Cardiac fibroblast (primary cell): ENCODE results near the gene PDE11A.
"Not testable (repeated sequence)": the region's sequence is repeated elsewhere in the genome, so short reads cannot be mapped to it uniquely, and the experiment has no call there.

Experiments used
- DNase-seq, 2 donors: peaks; one replicate each; pipeline versions ENCODE4 v3.0.0 to v3.0.0-alpha.2; 2010; ENCODE audit warnings: low read depth in 2 of 2
- H3K4me3 ChIP-seq, 2 donors: replicated peaks in 1 of 2; 1 replicate in 1 of 2; 2 replicates in 1 of 2; pipeline ENCODE4 v1.5.1; 2011; ENCODE audit warnings: low read depth in 2 of 2, low read length in 2 of 2, mild to moderate bottlenecking in 2 of 2, moderate library complexity in 1 of 2
- TF ChIP-seq, protein P1 (sequence below): IDR thresholded peaks from one replicate; pipeline ENCODE4 v1.5.1; 2011; ENCODE audit warnings: low read depth, mild to moderate bottlenecking, low read length, inconsistent platforms

Gene PDE11A

DNA sequence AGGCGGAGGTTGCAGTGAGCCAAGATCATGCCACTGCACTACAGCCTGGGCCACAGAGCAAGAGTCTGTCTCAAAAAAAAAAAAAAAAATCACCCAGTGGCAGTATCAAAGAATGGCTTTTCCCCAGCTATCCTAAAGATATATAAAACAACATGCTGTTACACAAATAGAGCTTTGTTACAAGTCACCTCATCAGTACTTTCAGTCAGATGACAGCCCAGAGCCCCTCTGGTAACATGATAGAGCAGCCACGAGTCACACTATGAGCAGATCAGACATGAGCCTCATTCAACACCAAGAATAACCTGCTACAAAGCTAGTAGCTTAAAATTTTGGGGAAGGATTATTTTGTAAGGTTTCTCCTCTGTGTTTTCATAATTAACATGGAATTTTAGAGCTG, 25.2 kb downstream of the PDE11A start:
- H3K4me3 ChIP-seq = no peak overlapping the region
- DNase-seq = no peak
- TF ChIP-seq, protein P1, sequence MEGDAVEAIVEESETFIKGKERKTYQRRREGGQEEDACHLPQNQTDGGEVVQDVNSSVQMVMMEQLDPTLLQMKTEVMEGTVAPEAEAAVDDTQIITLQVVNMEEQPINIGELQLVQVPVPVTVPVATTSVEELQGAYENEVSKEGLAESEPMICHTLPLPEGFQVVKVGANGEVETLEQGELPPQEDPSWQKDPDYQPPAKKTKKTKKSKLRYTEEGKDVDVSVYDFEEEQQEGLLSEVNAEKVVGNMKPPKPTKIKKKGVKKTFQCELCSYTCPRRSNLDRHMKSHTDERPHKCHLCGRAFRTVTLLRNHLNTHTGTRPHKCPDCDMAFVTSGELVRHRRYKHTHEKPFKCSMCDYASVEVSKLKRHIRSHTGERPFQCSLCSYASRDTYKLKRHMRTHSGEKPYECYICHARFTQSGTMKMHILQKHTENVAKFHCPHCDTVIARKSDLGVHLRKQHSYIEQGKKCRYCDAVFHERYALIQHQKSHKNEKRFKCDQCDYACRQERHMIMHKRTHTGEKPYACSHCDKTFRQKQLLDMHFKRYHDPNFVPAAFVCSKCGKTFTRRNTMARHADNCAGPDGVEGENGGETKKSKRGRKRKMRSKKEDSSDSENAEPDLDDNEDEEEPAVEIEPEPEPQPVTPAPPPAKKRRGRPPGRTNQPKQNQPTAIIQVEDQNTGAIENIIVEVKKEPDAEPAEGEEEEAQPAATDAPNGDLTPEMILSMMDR = no peak

DNA sequence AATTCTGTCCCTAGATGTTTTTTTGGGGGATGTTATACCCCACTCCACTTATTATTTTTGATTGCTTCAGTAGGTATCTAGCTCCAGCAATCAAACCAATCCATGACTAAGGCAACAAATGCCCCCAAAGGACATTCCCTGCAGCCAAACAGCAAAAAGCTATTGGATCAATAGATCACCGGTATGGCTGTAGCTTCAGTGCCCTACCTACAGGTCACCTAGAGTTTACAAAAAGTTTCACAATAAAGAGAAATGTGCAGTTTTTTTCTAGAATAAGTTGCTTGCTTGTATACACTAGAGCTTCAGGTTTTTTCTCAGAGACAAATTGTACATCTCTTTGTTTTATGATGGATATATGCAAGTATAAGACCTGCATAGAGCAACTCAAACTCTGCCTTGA, 27.7 kb downstream of the PDE11A start:
- no peak for DNase-seq
- TF ChIP-seq, protein P1 = no peak

DNA sequence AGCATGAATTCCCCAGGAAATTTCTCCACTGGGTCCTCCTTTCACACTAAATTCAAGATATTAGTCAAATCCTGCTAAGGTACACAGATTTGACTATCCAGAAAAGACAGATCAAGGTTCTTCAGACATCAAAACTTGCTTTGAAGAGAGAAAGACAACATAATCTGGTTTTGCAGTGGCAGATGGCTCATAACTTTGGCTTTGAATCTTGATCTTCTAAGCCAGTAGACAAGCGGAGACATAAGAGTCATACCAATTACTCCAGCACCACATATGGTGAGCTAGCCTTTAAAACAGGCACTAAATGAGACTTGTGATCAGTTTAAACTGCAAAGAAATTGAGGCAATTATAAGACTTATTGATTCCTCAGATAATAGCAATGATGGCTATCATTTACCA, 29.3 kb downstream of the PDE11A start:
- no peak overlapping the region for H3K4me3 ChIP-seq
- TF ChIP-seq, protein P1 = no peak
- no peak for DNase-seq

More for the DNA sequence above, 27.7 kb downstream of the PDE11A start:
- H3K4me3 ChIP-seq = no peak overlapping the region

DNA sequence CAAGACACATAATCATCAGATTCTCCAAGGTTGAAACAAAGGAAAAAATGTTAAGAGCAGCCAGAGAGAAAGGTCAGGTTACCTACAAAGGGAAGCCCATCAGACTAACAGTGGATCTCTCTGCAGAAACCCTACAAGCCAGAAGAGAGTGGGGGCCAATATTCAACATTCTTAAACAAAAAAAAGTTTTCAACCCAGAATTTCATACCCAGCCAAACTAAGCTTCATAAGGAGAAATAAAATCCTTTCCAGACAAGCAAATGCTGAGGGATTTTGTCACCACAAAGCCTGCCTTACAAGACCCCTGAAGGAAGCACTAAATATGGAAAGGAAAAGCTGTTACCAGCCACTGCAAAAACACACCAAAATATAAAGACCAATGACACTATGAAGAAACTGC, 39.0 kb downstream of the PDE11A start:
- H3K4me3 ChIP-seq, DNase-seq: not testable (repeated sequence)

DNA sequence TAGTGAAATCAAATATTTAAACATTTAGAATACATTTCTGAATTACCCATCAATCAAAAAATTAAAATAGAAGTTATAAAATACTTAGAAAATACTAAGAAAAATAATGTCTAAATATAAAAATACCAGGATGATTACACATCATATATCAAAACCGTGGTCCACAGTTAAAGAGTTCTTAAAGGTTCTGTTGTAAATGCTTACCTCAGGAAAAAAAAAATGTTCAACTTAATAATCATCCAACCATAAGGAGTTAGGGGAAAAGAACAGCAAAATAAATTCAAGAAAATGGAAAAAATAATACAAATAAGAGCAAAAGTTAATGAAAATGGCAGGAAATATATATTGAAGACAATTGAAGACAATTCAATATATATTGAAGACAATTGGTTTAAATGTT, 43.2 kb downstream of the PDE11A start:
- DNase-seq = no peak
- TF ChIP-seq, protein P1 = no peak
- H3K4me3 ChIP-seq = no peak overlapping the region

DNA sequence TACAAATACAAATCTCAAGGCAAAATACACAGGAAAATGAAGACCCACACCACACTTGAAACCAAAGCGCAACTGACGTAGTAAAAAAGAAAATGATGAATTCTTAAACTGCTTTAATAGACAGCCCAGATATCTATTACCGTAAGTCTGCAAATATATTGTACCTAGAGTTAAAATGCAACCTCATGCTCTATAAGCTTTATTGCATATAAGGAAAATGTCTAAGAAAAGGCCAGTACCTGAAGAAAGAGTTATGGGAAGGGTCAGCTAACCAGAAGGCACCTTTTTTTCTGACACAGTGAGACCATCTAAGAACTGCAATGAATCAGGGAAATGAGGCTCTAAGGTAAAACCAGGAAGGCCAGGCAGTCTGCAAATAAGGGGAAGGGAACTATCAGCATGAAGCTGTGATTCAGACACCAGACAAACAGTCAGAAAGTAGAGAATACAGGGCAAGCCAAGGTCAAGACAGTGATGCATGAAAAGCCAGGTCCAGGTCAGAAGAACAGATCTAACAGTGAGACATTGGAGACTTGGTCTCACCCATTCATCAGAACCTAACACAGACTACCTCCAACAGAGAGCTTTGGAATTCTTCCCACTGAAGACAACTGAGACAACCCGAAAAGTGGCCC, 46.9 kb downstream of the PDE11A start:
- no peak for DNase-seq
- no peak overlapping the region for H3K4me3 ChIP-seq
- TF ChIP-seq, protein P1 = no peak

DNA sequence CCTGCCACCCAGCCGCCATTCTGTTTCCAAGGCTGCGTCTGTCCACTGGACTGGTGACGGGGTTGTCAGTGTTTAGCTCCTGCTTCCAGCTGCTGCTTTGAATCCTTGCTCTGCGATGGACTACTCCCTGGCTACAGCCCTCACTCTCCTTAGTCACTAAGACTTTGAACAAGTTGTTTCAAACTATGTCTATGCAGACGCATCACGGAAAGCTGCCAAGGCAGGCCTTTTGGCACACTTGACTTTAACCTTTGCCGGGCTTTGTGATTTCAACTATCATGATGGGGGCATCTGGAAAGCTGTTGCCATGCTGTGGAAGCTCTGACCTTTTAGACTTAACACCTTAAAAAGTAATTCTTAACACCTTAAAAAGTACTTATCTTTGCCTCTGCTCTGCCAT, 54.4 kb downstream of the PDE11A start:
- TF ChIP-seq, protein P1 = no peak
- DNase-seq = no peak
- H3K4me3 ChIP-seq = no peak overlapping the region
